NT2/D1 (cell line): ENCODE data around the gene SPOCK1.

Experiments
- SUZ12 ChIP-seq: IDR thresholded peaks from 2 replicates; pipeline ENCODE4 v1.6.1; 2011; ENCODE audit not compliant: insufficient read length, insufficient read depth; ENCODE audit errors: extremely low read depth
- YY1 ChIP-seq: IDR thresholded peaks from 2 replicates; pipeline ENCODE4 v1.6.1; 2011; ENCODE audit not compliant: insufficient read length, insufficient read depth

DNA sequence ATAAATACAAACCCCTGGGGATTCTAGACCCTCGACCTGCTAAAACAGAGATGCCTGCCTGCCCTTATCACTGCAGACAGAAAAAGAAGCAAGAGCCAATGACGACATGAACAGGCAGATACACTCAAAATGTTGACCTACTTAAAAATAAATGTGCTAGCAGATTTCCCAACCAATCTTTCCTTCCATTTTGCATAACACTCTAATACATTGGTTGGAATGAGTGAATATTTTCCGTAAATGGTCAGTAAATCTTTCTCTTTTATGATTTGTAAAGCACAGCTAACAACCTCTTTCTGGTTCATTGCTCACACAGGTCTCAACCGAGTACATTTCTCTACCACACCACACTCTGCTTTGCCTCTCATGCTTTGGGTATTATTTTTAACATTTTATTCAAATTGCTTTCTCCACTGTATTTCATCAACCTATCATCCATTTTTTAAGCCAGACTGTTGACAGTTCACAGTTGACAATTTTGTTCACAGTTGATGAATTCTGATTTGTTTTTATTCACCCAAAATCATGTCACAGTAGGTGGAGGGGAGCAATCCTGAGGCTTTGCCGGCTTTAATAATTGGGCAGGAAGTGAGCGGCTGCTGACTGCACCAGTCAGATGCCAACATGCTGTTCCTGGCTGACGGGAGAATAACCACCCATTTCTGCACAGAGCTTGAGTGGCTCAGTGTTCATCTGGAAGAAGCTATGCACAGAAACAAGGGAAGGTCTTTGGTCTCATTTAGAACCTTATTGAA lies 426.6 kb downstream of the SPOCK1 start:
- TF ChIP-seq SUZ12 = no peak
- TF ChIP-seq YY1 = no peak
